ENCODE data around the gene LORICRIN.

The LORICRIN gene

GRCh38 chr1:153231785-153232184 is 27.7 kb upstream of the LORICRIN start:
- H4K20me1 ChIP-seq (ENCODE audit: insufficient read depth, low read length) = no peaks in the 10 kb centered on the region

GRCh38 chr1:153232553-153232952 is 26.9 kb upstream of the LORICRIN start:
- H3K9ac ChIP-seq (ENCODE audit: low read length) = no peak overlapping the region
- H3K27me3 ChIP-seq (ENCODE audit: low read depth, low read length) = peaks cover 37% of the 10 kb centered on the region
- no peaks in the 10 kb centered on the region for H3K36me3 ChIP-seq (replicated peaks; ENCODE audit: low read depth, low read length)
- TF ChIP-seq EZH2phosphoT487 (IDR thresholded peaks at IDR 0.05; ENCODE audit: low read depth) = no peak
- no peak for TF ChIP-seq CTCF (IDR thresholded peaks at IDR 0.05; ENCODE audit: low read depth, low read length)
- no peak overlapping the region for H3K27ac ChIP-seq (ENCODE audit: low read length)
- H4K20me1 ChIP-seq (ENCODE audit: insufficient read depth, low read length) = no peaks in the 10 kb centered on the region
- no peaks in the 10 kb centered on the region for H3K9me3 ChIP-seq (ENCODE audit: insufficient read depth, low read length)
- H3K4me2 ChIP-seq (ENCODE audit: low read length) = no peak overlapping the region
- no peak overlapping the region for H2AFZ ChIP-seq (ENCODE audit: low read depth, low read length)
- H3K4me1 ChIP-seq (ENCODE audit: low read length) = no peaks in the 10 kb centered on the region
- H3K79me2 ChIP-seq (ENCODE audit: low read length) = no peaks in the 10 kb centered on the region
- no peak overlapping the region for H3K4me3 ChIP-seq (ENCODE audit: low read length)

More at GRCh38 chr1:153231785-153232184, 27.7 kb upstream of the LORICRIN start:
- Histone ChIP-seq H3K4me3 (ENCODE audit: low read length) (no peak overlapping the region), H3K79me2 (ENCODE audit: low read length) (no peaks in the 10 kb centered on the region), H3K4me1 (ENCODE audit: low read length) (no peaks in the 10 kb centered on the region), H3K36me3 (replicated peaks; ENCODE audit: low read depth, low read length) (no peaks in the 10 kb centered on the region), H3K9me3 (ENCODE audit: insufficient read depth, low read length) (no peaks in the 10 kb centered on the region), H3K27me3 (ENCODE audit: low read depth, low read length) (peaks cover 42% of the 10 kb centered on the region), H3K4me2 (ENCODE audit: low read length) (no peak overlapping the region), H3K27ac (ENCODE audit: low read length) (no peak overlapping the region), H3K9ac (ENCODE audit: low read length) (no peak overlapping the region), H2AFZ (ENCODE audit: low read depth, low read length) (no peak overlapping the region)
- TF ChIP-seq EZH2phosphoT487 (IDR thresholded peaks at IDR 0.05; ENCODE audit: low read depth) = no peak
- TF ChIP-seq CTCF (IDR thresholded peaks at IDR 0.05; ENCODE audit: low read depth, low read length) = no peak

- no peak overlapping the region for H3K4me2 ChIP-seq (ENCODE audit: low read length)
- H3K9ac ChIP-seq (ENCODE audit: low read length) = no peak overlapping the region
- H3K4me1 ChIP-seq (ENCODE audit: low read length) = no peaks in the 10 kb centered on the region
- no peak overlapping the region for H2AFZ ChIP-seq (ENCODE audit: low read depth, low read length)
- peaks cover 28% of the 10 kb centered on the region for H3K27me3 ChIP-seq (ENCODE audit: low read depth, low read length)
- H3K79me2 ChIP-seq (ENCODE audit: low read length) = no peaks in the 10 kb centered on the region
- H4K20me1 ChIP-seq (ENCODE audit: insufficient read depth, low read length) = no peaks in the 10 kb centered on the region
- no peak overlapping the region for H3K27ac ChIP-seq (ENCODE audit: low read length)
- TF ChIP-seq EZH2phosphoT487 (IDR thresholded peaks at IDR 0.05; ENCODE audit: low read depth) (no peak), CTCF (IDR thresholded peaks at IDR 0.05; ENCODE audit: low read depth, low read length) (no peak)
- H3K4me3 ChIP-seq (ENCODE audit: low read length) = no peak overlapping the region
- H3K36me3 ChIP-seq (replicated peaks; ENCODE audit: low read depth, low read length) = no peaks in the 10 kb centered on the region
- H3K9me3 ChIP-seq (ENCODE audit: insufficient read depth, low read length) = no peaks in the 10 kb centered on the region
These were observed 26.0 kb upstream of the LORICRIN start for GRCh38 chr1:153233448-153233847.

- Histone ChIP-seq H3K27me3 (ENCODE audit: low read depth, low read length) (peaks cover 17% of the 10 kb centered on the region; the same call in 1 of the 2 replicates), H3K36me3 (replicated peaks; ENCODE audit: low read depth, low read length) (no peaks in the 10 kb centered on the region), H4K20me1 (ENCODE audit: insufficient read depth, low read length) (no peaks in the 10 kb centered on the region), H3K79me2 (ENCODE audit: low read length) (no peaks in the 10 kb centered on the region), H2AFZ (ENCODE audit: low read depth, low read length) (no peak overlapping the region), H3K4me1 (ENCODE audit: low read length) (no peaks in the 10 kb centered on the region), H3K9me3 (ENCODE audit: insufficient read depth, low read length) (no peaks in the 10 kb centered on the region), H3K9ac (ENCODE audit: low read length) (no peak overlapping the region), H3K4me3 (ENCODE audit: low read length) (no peak overlapping the region), H3K27ac (ENCODE audit: low read length) (no peak overlapping the region), H3K4me2 (ENCODE audit: low read length) (no peak overlapping the region)
- TF ChIP-seq CTCF (IDR thresholded peaks at IDR 0.05; ENCODE audit: low read depth, low read length) = peak; percentile 85
- TF ChIP-seq EZH2phosphoT487 (IDR thresholded peaks at IDR 0.05; ENCODE audit: low read depth) = no peak
These were observed 21.0 kb upstream of the LORICRIN start for GRCh38 chr1:153238527-153238926.
